K562 (cell line): ENCODE measurements around the gene MMP21.

Experiments
- JUN ChIP-seq, 2 experiments: sonication (generic) in 1 of 2; formaldehyde crosslinking in 1 of 2; IDR thresholded peaks; 2 replicates each; pipeline versions ENCODE4 v1.6.1 to v1.8.0; 2012 to 2022; ENCODE audit warnings: borderline replicate concordance in 2 of 2, mild to moderate bottlenecking in 2 of 2, improper control_type of control experiment in 1 of 2, low read depth in 1 of 2, low read length in 1 of 2, missing genetic modification reagents in 1 of 2
- POLR2A ChIP-seq: fragments of 450-650 bp; conservative IDR thresholded peaks from 2 replicates; pipeline ENCODE4 v1.6.1; 2016
- RFX5 ChIP-seq: IDR thresholded peaks from 2 replicates; pipeline ENCODE4 v1.6.1; 2011; ENCODE audit warnings: low read depth, mild to moderate bottlenecking, improper control_type of control experiment, low read length
- ZNF830 ChIP-seq: fragments of 250-450 bp; sonication (Bioruptor Pico); IDR thresholded peaks from 2 replicates; pipeline ENCODE4 v1.5.0; 2021; ENCODE audit warnings: mild to moderate bottlenecking
- TF ChIP-seq, protein P1 (sequence below): fragments of 450-650 bp; formaldehyde crosslinking; IDR thresholded peaks from 2 replicates; pipeline ENCODE4 v1.4.0; 2022; ENCODE audit warnings: missing genetic modification characterization

DNA sequence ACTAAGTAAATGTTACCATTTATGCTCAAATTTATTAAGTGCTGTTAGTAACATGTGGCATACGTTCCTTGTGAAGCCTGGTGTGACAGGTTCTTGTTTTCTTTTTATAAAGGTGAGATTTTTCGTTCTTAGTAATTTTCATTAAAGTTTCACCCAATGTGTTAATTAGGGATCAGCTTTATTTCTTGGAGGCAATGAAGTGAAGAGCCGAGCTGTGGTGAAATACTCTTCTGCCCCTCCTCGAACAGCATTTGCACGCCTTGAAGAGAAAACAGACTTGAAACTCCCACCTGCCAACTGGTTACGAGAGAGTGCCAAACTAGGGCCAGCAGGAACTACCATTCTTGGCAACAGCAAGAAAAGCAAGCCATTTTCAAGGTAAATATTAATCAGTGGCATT is 54.6 kb downstream of the MMP21 start:
- TF ChIP-seq ZNF830 (CRISPR knock-in tag) (no peak), JUN (IDR thresholded peaks at IDR 0.05; ENCODE audit: borderline replicate concordance, low read depth, low read length) (no peak), JUN (CRISPR knock-in tag; IDR thresholded peaks at IDR 0.05; ENCODE audit: borderline replicate concordance) (no peak), RFX5 (no peak), POLR2A (no peak)
- TF ChIP-seq, protein P1, sequence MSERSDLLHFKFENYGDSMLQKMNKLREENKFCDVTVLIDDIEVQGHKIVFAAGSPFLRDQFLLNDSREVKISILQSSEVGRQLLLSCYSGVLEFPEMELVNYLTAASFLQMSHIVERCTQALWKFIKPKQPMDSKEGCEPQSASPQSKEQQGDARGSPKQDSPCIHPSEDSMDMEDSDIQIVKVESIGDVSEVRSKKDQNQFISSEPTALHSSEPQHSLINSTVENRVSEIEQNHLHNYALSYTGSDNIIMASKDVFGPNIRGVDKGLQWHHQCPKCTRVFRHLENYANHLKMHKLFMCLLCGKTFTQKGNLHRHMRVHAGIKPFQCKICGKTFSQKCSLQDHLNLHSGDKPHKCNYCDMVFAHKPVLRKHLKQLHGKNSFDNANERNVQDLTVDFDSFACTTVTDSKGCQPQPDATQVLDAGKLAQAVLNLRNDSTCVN (CRISPR knock-in tag) = no peak
